ENCODE measurements around the gene ANAPC15.

Gene ANAPC15

DNA sequence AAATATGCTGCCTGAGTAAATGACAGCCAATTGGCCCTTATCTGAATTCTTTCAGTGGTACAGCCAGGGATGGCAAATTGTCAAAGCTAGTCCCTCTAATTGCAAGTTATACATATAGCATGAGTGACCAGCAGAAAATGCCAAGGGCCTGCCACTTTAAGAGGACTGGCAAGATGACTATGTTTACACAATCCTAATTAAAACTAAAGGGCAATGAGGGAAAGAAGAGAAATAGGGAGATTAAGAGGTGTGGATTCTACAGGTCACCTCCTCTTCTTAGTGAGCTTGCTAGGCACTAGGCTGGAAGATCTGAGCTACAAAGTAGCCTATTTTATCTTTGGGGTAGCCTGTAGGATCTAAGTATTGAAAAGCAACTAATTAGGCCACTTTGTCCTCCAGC is 45.6 kb downstream of the ANAPC15 start:
- ChIA-PET POLR2A (no interaction called here), CTCF (interaction anchor here (1.2 to 3.5 kb wide), 2 partner anchors 42 to 77 kb away, joined by 3 to 17 read pairs; no protein-coding TSS in a partner anchor)
- TF ChIP-seq SP7 (tag by site-specific recombination; IDR thresholded peaks at IDR 0.05): peak; percentile 38; the same call in 1 of the 2 replicates
- TF ChIP-seq ZNF704 (tag by site-specific recombination; IDR thresholded peaks at IDR 0.05): no peak
- Histone ChIP-seq H3K4me3 (ENCODE audit: low read depth, low read length) (no peak overlapping the region), H3K9me3 (ENCODE audit: control insufficient read depth, insufficient read depth, low read depth, low read length) (no peaks in the 10 kb centered on the region), H3K27ac (ENCODE audit: extremely low read depth, low read depth, low read length) (no peak overlapping the region), H3K4me1 (ENCODE audit: control insufficient read depth, insufficient read depth, low read length) (peaks cover 2% of the 10 kb centered on the region; the same call in 1 of the 2 replicates), H3K36me3 (ENCODE audit: control insufficient read depth in 2 of 2, insufficient read depth in 1 of 2, low read length in 2 of 2) (peaks cover 6 to 45% of the 10 kb centered on the region in 2 experiments; a peak in 2 of 3 replicates)

DNA sequence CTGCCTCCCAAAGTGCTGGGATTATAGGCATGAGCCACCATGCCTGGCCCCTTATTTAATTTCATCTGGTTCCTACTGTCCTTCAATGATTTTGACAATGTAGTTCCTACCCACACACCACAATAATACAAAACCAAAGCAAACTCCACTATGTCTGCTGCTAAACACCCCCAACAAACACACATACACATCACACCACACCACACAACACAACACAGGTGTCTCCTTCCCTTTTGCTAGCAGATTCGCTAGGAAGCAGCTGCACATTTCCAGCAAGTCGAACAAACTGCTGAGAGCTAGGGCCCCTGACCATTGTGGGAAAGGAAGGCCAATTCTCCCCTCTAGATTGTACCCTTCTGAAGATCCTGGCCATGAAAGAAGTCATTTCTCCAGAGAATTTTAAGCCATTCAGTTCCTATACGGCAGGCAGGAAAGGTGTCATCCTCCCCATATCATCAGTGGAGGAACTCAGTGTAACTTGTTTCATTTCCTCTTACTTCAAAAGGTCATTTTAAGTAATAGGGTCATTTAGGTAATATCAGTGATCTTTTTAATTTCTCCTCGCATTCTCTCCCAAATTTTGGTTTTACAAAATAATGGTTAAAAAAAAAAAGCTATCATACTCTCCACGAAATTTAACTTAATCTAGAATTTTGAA is 50.6 kb downstream of the ANAPC15 start:
- H3K4me3 ChIP-seq (ENCODE audit: low read depth, low read length): no peak overlapping the region
- POLR2A ChIA-PET: no interaction called here
- H3K27ac ChIP-seq (ENCODE audit: extremely low read depth, low read depth, low read length): no peak overlapping the region
- CTCF ChIA-PET: interaction anchor here (0.6 to 1.5 kb wide), 5 partner anchors 10 to 1233 kb away, joined by 3 to 5 read pairs (median 3); no protein-coding TSS in a partner anchor
- peaks cover 6 to 30% of the 10 kb centered on the region in 2 experiments; a peak in 2 of 3 replicates for H3K36me3 ChIP-seq (ENCODE audit: control insufficient read depth in 2 of 2, insufficient read depth in 1 of 2, low read length in 2 of 2)
- no peaks in the 10 kb centered on the region for H3K4me1 ChIP-seq (ENCODE audit: control insufficient read depth, insufficient read depth, low read length)
- H3K9me3 ChIP-seq (ENCODE audit: control insufficient read depth, insufficient read depth, low read depth, low read length): no peaks in the 10 kb centered on the region
- TF ChIP-seq RBAK (tag by site-specific recombination; IDR thresholded peaks at IDR 0.05) (no peak), ZNF707 (tag by site-specific recombination; IDR thresholded peaks at IDR 0.05) (no peak), ZNF292 (tag by site-specific recombination; IDR thresholded peaks at IDR 0.05; ENCODE audit: borderline replicate concordance, low read depth) (no peak), ZNF596 (tag by site-specific recombination; IDR thresholded peaks at IDR 0.05) (no peak), KLF1 (tag by site-specific recombination; IDR thresholded peaks at IDR 0.05) (no peak), ZNF404 (tag by site-specific recombination; IDR thresholded peaks at IDR 0.05) (no peak), ZNF549 (tag by site-specific recombination; IDR thresholded peaks at IDR 0.05) (no peak), KLF9 (tag by site-specific recombination; IDR thresholded peaks at IDR 0.05; ENCODE audit: low read depth) (no peak)
- TF ChIP-seq, protein P1, sequence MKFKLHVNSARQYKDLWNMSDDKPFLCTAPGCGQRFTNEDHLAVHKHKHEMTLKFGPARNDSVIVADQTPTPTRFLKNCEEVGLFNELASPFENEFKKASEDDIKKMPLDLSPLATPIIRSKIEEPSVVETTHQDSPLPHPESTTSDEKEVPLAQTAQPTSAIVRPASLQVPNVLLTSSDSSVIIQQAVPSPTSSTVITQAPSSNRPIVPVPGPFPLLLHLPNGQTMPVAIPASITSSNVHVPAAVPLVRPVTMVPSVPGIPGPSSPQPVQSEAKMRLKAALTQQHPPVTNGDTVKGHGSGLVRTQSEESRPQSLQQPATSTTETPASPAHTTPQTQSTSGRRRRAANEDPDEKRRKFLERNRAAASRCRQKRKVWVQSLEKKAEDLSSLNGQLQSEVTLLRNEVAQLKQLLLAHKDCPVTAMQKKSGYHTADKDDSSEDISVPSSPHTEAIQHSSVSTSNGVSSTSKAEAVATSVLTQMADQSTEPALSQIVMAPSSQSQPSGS (tag by site-specific recombination; IDR thresholded peaks at IDR 0.05; ENCODE audit: low read depth): no peak
- TF ChIP-seq, protein P2, sequence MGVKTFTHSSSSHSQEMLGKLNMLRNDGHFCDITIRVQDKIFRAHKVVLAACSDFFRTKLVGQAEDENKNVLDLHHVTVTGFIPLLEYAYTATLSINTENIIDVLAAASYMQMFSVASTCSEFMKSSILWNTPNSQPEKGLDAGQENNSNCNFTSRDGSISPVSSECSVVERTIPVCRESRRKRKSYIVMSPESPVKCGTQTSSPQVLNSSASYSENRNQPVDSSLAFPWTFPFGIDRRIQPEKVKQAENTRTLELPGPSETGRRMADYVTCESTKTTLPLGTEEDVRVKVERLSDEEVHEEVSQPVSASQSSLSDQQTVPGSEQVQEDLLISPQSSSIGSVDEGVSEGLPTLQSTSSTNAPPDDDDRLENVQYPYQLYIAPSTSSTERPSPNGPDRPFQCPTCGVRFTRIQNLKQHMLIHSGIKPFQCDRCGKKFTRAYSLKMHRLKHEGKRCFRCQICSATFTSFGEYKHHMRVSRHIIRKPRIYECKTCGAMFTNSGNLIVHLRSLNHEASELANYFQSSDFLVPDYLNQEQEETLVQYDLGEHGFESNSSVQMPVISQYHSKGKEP (tag by site-specific recombination; IDR thresholded peaks at IDR 0.05): no peak
